Natural killer cell (primary cell): ENCODE data around the gene ADH4. TPM values are rescaled to one million over a fixed set of nuclear protein-coding genes. Genes with fewer than 3 reads are reported as not detected.
"Not testable (repeated sequence)": the region's sequence is repeated elsewhere in the genome, so short reads cannot be mapped to it uniquely, and the experiment has no call there.

ENCODE experiments used
- ATAC-seq, 3 donors: fragments of 150-1000 bp in 2 of 3; fragments of 200-7000 bp in 1 of 3; cut with Tn5 transposase; 1 replicate in 1 of 3; 2 replicates in 2 of 3; pipeline ENCODE4 v1.10.0; 2021; ENCODE audit warnings: mild to moderate bottlenecking in 2 of 3, moderate library complexity in 2 of 3
- DNase-seq, 2 donors: peaks; one replicate each; pipeline versions ENCODE4 v3.0.0 to v3.0.0-alpha.2; 2013 to 2021; ENCODE audit warnings: mixed read lengths in 1 of 2
- H3K27ac ChIP-seq: one replicate; pipeline ENCODE4 v1.5.1; 2013; ENCODE audit warnings: mild to moderate bottlenecking, low read length
- H3K27me3 ChIP-seq: one replicate; pipeline ENCODE4 v1.6.1; 2013; ENCODE audit warnings: low read length; ENCODE audit not compliant: control insufficient read depth, insufficient read depth
- H3K36me3 ChIP-seq: one replicate; pipeline ENCODE4 v1.6.1; 2013; ENCODE audit warnings: low read length; ENCODE audit not compliant: control insufficient read depth, insufficient read depth
- H3K4me1 ChIP-seq: one replicate; pipeline ENCODE4 v1.6.1; 2013; ENCODE audit warnings: low read length; ENCODE audit not compliant: control insufficient read depth, insufficient read depth
- H3K4me3 ChIP-seq: one replicate; pipeline ENCODE4 v1.5.1; 2013; ENCODE audit warnings: low read length
- H3K9me3 ChIP-seq: one replicate; pipeline ENCODE4 v1.6.1; 2013; ENCODE audit warnings: low read length; ENCODE audit not compliant: control insufficient read depth, insufficient read depth
- H3K27ac Mint-ChIP-seq, 2 donors: one replicate each; pipeline ENCODE4 v1.8.0; 2022; ENCODE audit warnings: mild to moderate bottlenecking in 2 of 2, mixed read lengths in 2 of 2, moderate library complexity in 1 of 2
- H3K27me3 Mint-ChIP-seq, 2 donors: one replicate each; pipeline ENCODE4 v1.8.0; 2022; ENCODE audit warnings: low read depth in 2 of 2, mixed read lengths in 2 of 2
- H3K36me3 Mint-ChIP-seq: one replicate; pipeline ENCODE4 v1.8.0; 2022; ENCODE audit warnings: mixed read lengths
- H3K4me1 Mint-ChIP-seq, 2 donors: one replicate each; pipeline ENCODE4 v1.8.0; 2022; ENCODE audit warnings: mixed read lengths in 2 of 2
- H3K4me3 Mint-ChIP-seq: one replicate; pipeline ENCODE4 v1.8.0; 2022; ENCODE audit warnings: mild to moderate bottlenecking, moderate library complexity, mixed read lengths
- H3K9me3 Mint-ChIP-seq, 2 donors: one replicate each; pipeline ENCODE4 v1.8.0; 2022; ENCODE audit warnings: mixed read lengths in 2 of 2
- CTCF ChIP-seq: fragments of 200-600 bp; IDR thresholded peaks from one replicate; pipeline ENCODE4 v1.8.0; 2022; ENCODE audit warnings: antibody characterized with exemption
- WGBS: methylation state at CpG from one replicate; pipeline ENCODE4 v1.1.7; 2013; ENCODE audit warnings: missing lambda C conversion rate; ENCODE audit not compliant: insufficient coverage; 5-methylcytosine and 5-hydroxymethylcytosine counted together
- intact Hi-C: fragments of 100-400 bp; cut with micrococcal nuclease; formaldehyde crosslinking; loops from one replicate; pipeline ENCODE4 v1.14.2; 2022
- total RNA-seq, 4 donors: library from RNA; stranded (reverse); fragments of 120-200 nt in 1 of 4; gene quantifications; one replicate each; pipeline versions ENCODE4 v1.2.3 to v1.2.4, GENCODE V29; 2013 to 2022

ADH4 gene
- total RNA-seq, 3 donors from 2014 or later (not counting 1 experiment from before 2014, with no cell fraction given): not detected

- intact Hi-C loops: no loop called here
- ATAC-seq (no peak), DNase-seq (no peak)
- Mint-ChIP-seq H3K36me3 (no peaks in the 10 kb centered on the region), H3K4me3 (no peak overlapping the region), H3K27me3 (peaks cover 0 to 8% of the 10 kb centered on the region in 2 donors), H3K9me3 (no peaks in the 10 kb centered on the region), H3K4me1 (no peaks in the 10 kb centered on the region), H3K27ac (no peak overlapping the region)
- 93% methylated on average over 11 of the region's 12 CpGs for WGBS
- no peak for TF ChIP-seq CTCF
- Histone ChIP-seq H3K4me1 (no peaks in the 10 kb centered on the region), H3K9me3 (no peaks in the 10 kb centered on the region), H3K27me3 (no peaks in the 10 kb centered on the region), H3K4me3 (no peak overlapping the region), H3K27ac (no peak overlapping the region), H3K36me3 (no peaks in the 10 kb centered on the region)
These were observed 44.8 kb downstream of the ADH4 start for GRCh38 chr4:99099311-99099710.

GRCh38 chr4:99091841-99092240 lies 52.3 kb downstream of the ADH4 start:
- H3K4me3 ChIP-seq, H3K27me3 Mint-ChIP-seq, H3K36me3 Mint-ChIP-seq, intact Hi-C loops, H3K4me3 Mint-ChIP-seq, H3K36me3 ChIP-seq, H3K27ac ChIP-seq, DNase-seq, H3K9me3 ChIP-seq, H3K9me3 Mint-ChIP-seq, ATAC-seq, H3K27me3 ChIP-seq: not testable (repeated sequence)
- H3K4me1 ChIP-seq: peaks cover 16% of the 10 kb centered on the region
- Mint-ChIP-seq H3K4me1 (peaks cover 45 to 47% of the 10 kb centered on the region in 2 donors), H3K27ac (peak overlapping the region; percentile 96 to 99)
- WGBS: 100% methylated on average over 2 of the region's 2 CpGs

GRCh38 chr4:99091216-99091575 lies 52.9 kb downstream of the ADH4 start:
- WGBS: 40% methylated on average over 1 of the region's 2 CpGs
- peak in 1 of 3 donors; percentile 18 for ATAC-seq
- intact Hi-C loops: no loop called here

GRCh38 chr4:99090481-99091215 lies 53.4 kb downstream of the ADH4 start:
- no peaks in the 10 kb centered on the region for H3K9me3 ChIP-seq
- H3K4me1 ChIP-seq: peaks cover 19% of the 10 kb centered on the region
- Mint-ChIP-seq H3K4me1 (peaks cover 52 to 54% of the 10 kb centered on the region in 2 donors), H3K27ac (peak overlapping the region; percentile 96 to 99), H3K4me3 (peak overlapping the region; percentile 82), H3K36me3 (no peaks in the 10 kb centered on the region), H3K27me3 (no peaks in the 10 kb centered on the region), H3K9me3 (peaks cover 0 to 2% of the 10 kb centered on the region in 2 donors)
- WGBS: 87% methylated on average over 2 of the region's 2 CpGs
- H3K4me3 ChIP-seq: no peak overlapping the region
- TF ChIP-seq CTCF: no peak
- ATAC-seq (no peak), DNase-seq (no peak)
- no peak overlapping the region for H3K27ac ChIP-seq
- H3K36me3 ChIP-seq: no peaks in the 10 kb centered on the region
- H3K27me3 ChIP-seq: no peaks in the 10 kb centered on the region
- intact Hi-C loops: no loop called here

More at GRCh38 chr4:99091216-99091575, 52.9 kb downstream of the ADH4 start:
- DNase-seq: no peak
- peak overlapping the region; percentile 82 for H3K4me3 Mint-ChIP-seq
- H3K9me3 Mint-ChIP-seq: peaks cover 0 to 2% of the 10 kb centered on the region in 2 donors
- H3K27me3 ChIP-seq: no peaks in the 10 kb centered on the region
- H3K36me3 Mint-ChIP-seq: no peaks in the 10 kb centered on the region
- no peaks in the 10 kb centered on the region for H3K36me3 ChIP-seq
- H3K4me1 ChIP-seq: peaks cover 19% of the 10 kb centered on the region
- H3K27me3 Mint-ChIP-seq: no peaks in the 10 kb centered on the region
- no peak for TF ChIP-seq CTCF
- H3K27ac ChIP-seq: no peak overlapping the region
- H3K27ac Mint-ChIP-seq: peak overlapping the region; percentile 96 to 99
- peaks cover 49 to 52% of the 10 kb centered on the region in 2 donors for H3K4me1 Mint-ChIP-seq
- H3K9me3 ChIP-seq: no peaks in the 10 kb centered on the region
- H3K4me3 ChIP-seq: no peak overlapping the region
